HCT116 (cell line): ENCODE data around the gene NPAP1. TPM values are rescaled to one million over a fixed set of nuclear protein-coding genes. Genes with fewer than 3 reads are reported as not detected.

ENCODE experiments used
- ATAC-seq: fragments of 200-7000 bp; cut with Tn5 transposase; 2 replicates; pipeline ENCODE4 v1.9.1; 2020; ENCODE audit warnings: mild to moderate bottlenecking, moderate library complexity
- Bru-seq: library from RNA; stranded (reverse); fragments of 400-500 nt; gene quantifications from one replicate; lab custom pipeline; 2021; lab: Mats Ljungman, UMichigan
- BruChase-seq, 2 experiments: library from RNA; stranded (reverse); fragments of 400-500 nt; gene quantifications; one replicate each; lab custom pipeline; 2021; lab: Mats Ljungman, UMichigan
- BruUV-seq: library from RNA; stranded (reverse); fragments of 400-500 nt; replicated peaks from 2 replicates; lab custom pipeline; 2021; lab: Mats Ljungman, UMichigan
- CTCF ChIA-PET: fragments of 300-600 bp; sonication (Branson Sonifier 250); formaldehyde crosslinking; loops from one replicate; lab custom pipeline; 2021; ENCODE audit warnings: antibody characterized with exemption; lab: Charles Lee
- POLR2A ChIA-PET: fragments of 300-600, 350-600 bp; sonication (Branson Sonifier 250); formaldehyde crosslinking; loops from one replicate; lab custom pipeline; 2021; ENCODE audit warnings: antibody characterized with exemption; lab: Charles Lee
- RAD21 ChIA-PET, 2 experiments: fragments of 300-600 bp; sonication (Branson Sonifier 250); formaldehyde crosslinking; loops; one replicate each; lab custom pipeline; 2023; ENCODE audit warnings: low total read pairs in 2 of 2; ENCODE audit not compliant: uncharacterized antibody in 2 of 2, unreplicated experiment in 2 of 2, low non-redundant PET in 1 of 2; lab: Charles Lee
- DNase-seq: peaks from one replicate; pipeline ENCODE4 v3.0.0-alpha.2; 2010; ENCODE audit warnings: low read depth, low spot score
- H2AFZ ChIP-seq: fragments of 200-600 bp; shearing (Covaris generic), sonication (generic); 2 replicates; pipeline ENCODE4 v1.6.1; 2017; ENCODE audit warnings: low read depth, mixed run types, mixed read lengths, antibody characterized with exemption, low read length; ENCODE audit not compliant: poor library complexity, severe bottlenecking
- H3K27ac ChIP-seq: 2 replicates; pipeline ENCODE4 v1.5.1; 2012; ENCODE audit warnings: low read depth, low read length
- H3K27me3 ChIP-seq: fragments of 200-600 bp; sonication (generic); 2 replicates; pipeline ENCODE4 v1.6.1; 2016; ENCODE audit warnings: mixed run types, low read length, mixed read lengths; ENCODE audit not compliant: insufficient read depth
- H3K36me3 ChIP-seq, 2 experiments: fragments of 200-500 bp in 1 of 2; fragments of 200-600 bp in 1 of 2; sonication (Bioruptor generic) in 1 of 2; sonication (generic) in 1 of 2; 2 replicates each; pipeline versions ENCODE4 v1.5.1 to v1.6.1; 2014 to 2016; ENCODE audit warnings: low read length in 2 of 2, inconsistent platforms in 1 of 2, mixed read lengths in 1 of 2, mixed run types in 1 of 2; ENCODE audit not compliant: insufficient read depth in 2 of 2, control insufficient read depth in 1 of 2
- H3K4me1 ChIP-seq, 2 experiments: fragments of 200-600 bp in 1 of 2; sonication (generic) in 1 of 2; 2 replicates each; pipeline versions ENCODE4 v1.5.1 to v1.6.1; 2012 to 2017; ENCODE audit warnings: low read length in 2 of 2, inconsistent platforms in 1 of 2, mild to moderate bottlenecking in 1 of 2, mixed read lengths in 1 of 2, mixed run types in 1 of 2, moderate library complexity in 1 of 2; ENCODE audit not compliant: insufficient read depth in 2 of 2, control insufficient read depth in 1 of 2
- H3K4me2 ChIP-seq: fragments of 200-600 bp; sonication (generic); 2 replicates; pipeline ENCODE4 v1.6.1; 2017; ENCODE audit warnings: mixed run types, low read length, mixed read lengths
- H3K4me3 ChIP-seq, 2 experiments: fragments of 200-600 bp in 1 of 2; sonication (generic) in 1 of 2; replicated peaks in 1 of 2; 2 replicates each; pipeline ENCODE4 v1.5.1; 2011 to 2016; ENCODE audit warnings: low read length in 2 of 2, control low read depth in 1 of 2, low read depth in 1 of 2, mild to moderate bottlenecking in 1 of 2, mixed read lengths in 1 of 2, mixed run types in 1 of 2
- H3K79me2 ChIP-seq: fragments of 200-600 bp; sonication (generic); 2 replicates; pipeline ENCODE4 v1.6.1; 2017; ENCODE audit warnings: mild to moderate bottlenecking, mixed run types, low read length, moderate library complexity, mixed read lengths; ENCODE audit not compliant: insufficient read depth
- H3K9ac ChIP-seq: fragments of 200-600 bp; sonication (generic); 2 replicates; pipeline ENCODE4 v1.6.1; 2016; ENCODE audit warnings: low read length, mixed read lengths
- H3K9me2 ChIP-seq: fragments of 200-600 bp; sonication (generic), shearing (Covaris generic); 2 replicates; pipeline ENCODE4 v1.6.1; 2017; ENCODE audit warnings: mixed run types, mild to moderate bottlenecking, moderate library complexity; ENCODE audit not compliant: insufficient read depth
- H3K9me3 ChIP-seq, 2 experiments: fragments of 200-500 bp in 1 of 2; fragments of 200-600 bp in 1 of 2; sonication (Bioruptor generic) in 1 of 2; sonication (generic) in 1 of 2; 2 replicates each; pipeline ENCODE4 v1.6.1; 2014 to 2017; ENCODE audit warnings: low read length in 2 of 2, mixed read lengths in 2 of 2, inconsistent platforms in 1 of 2, low read depth in 1 of 2, mild to moderate bottlenecking in 1 of 2, mixed run types in 1 of 2, moderate library complexity in 1 of 2; ENCODE audit not compliant: control insufficient read depth in 1 of 2, insufficient read depth in 1 of 2
- H4K20me1 ChIP-seq: fragments of 200-600 bp; sonication (generic), shearing (Covaris generic); 2 replicates; pipeline ENCODE4 v1.6.1; 2017; ENCODE audit warnings: mixed run types, mild to moderate bottlenecking, moderate library complexity; ENCODE audit not compliant: insufficient read depth
- ATF3 ChIP-seq: IDR thresholded peaks from 2 replicates; pipeline ENCODE4 v1.6.1; 2012
- ELF1 ChIP-seq: IDR thresholded peaks from 2 replicates; pipeline ENCODE4 v1.6.1; 2012; ENCODE audit warnings: low read depth, borderline replicate concordance
- SIN3A ChIP-seq: IDR thresholded peaks from 2 replicates; pipeline ENCODE4 v1.6.1; 2012; ENCODE audit warnings: low read depth
- intact Hi-C: fragments of 100-400 bp; cut with micrococcal nuclease; formaldehyde crosslinking; loops from 2 replicates; pipeline ENCODE4 v1.10.0; 2022
- long read RNA-seq: library from polyadenylated mRNA; unstranded; transcript quantifications from one replicate; pipeline ENCODE4 v2.0.0, GENCODE V29; 2021; ENCODE audit not compliant: unreplicated experiment
- polyA plus RNA-seq: library from polyadenylated mRNA; unstranded; fragments of >200 nt; gene quantifications from 2 replicates; pipeline ENCODE4 v1.2.1, GENCODE V29; 2012; ENCODE audit warnings: missing spikeins
- total RNA-seq: library from RNA; stranded (reverse); gene quantifications from one replicate; pipeline ENCODE4 v1.2.1, GENCODE V29; 2021; ENCODE audit not compliant: unreplicated experiment

NPAP1 gene, protein sequence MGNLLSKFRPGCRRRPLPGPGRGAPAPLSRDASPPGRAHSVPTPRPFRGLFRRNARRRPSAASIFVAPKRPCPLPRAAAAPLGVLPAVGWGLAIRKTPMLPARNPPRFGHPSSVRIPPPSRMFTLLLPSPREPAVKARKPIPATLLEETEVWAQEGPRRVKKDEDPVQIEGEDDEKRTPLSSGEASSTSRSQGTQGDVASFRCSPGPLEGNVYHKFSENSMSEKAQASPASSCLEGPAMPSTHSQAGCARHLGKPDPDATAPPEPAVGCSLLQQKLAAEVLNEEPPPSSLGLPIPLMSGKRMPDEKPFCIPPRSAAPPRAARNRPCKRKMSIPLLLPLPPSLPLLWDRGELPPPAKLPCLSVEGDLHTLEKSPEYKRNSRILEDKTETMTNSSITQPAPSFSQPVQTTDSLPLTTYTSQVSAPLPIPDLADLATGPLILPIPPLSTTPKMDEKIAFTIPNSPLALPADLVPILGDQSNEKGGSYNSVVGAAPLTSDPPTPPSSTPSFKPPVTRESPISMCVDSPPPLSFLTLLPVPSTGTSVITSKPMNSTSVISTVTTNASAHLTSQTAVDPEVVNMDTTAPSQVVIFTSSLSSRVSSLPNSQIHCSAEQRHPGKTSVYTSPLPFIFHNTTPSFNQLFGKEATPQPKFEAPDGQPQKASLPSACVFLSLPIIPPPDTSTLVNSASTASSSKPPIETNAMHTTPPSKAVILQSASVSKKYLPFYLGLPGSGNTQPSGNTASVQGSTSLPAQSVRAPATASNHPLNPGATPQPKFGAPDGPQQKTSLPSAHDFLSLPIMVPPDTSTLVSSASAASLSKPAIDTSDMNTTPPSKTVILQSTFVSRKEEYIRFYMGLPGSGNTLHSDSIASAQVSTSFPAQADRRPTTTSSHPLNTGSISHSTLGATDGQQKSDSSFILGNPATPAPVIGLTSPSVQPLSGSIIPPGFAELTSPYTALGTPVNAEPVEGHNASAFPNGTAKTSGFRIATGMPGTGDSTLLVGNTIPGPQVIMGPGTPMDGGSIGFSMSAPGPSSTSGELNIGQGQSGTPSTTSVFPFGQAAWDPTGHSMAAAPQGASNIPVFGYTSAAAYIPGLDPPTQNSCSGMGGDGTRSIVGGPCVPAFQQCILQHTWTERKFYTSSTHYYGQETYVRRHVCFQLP
- total RNA-seq (not detected), Bru-seq, nascent RNA (not detected), BruChase-seq, experiment 1, labeled RNA remaining after a 6-hour chase (not detected), BruChase-seq, experiment 2, labeled RNA remaining after a 2-hour chase (not detected)
- not detected in 2 replicates for polyA plus RNA-seq
- long read RNA-seq: 0 reads

DNA sequence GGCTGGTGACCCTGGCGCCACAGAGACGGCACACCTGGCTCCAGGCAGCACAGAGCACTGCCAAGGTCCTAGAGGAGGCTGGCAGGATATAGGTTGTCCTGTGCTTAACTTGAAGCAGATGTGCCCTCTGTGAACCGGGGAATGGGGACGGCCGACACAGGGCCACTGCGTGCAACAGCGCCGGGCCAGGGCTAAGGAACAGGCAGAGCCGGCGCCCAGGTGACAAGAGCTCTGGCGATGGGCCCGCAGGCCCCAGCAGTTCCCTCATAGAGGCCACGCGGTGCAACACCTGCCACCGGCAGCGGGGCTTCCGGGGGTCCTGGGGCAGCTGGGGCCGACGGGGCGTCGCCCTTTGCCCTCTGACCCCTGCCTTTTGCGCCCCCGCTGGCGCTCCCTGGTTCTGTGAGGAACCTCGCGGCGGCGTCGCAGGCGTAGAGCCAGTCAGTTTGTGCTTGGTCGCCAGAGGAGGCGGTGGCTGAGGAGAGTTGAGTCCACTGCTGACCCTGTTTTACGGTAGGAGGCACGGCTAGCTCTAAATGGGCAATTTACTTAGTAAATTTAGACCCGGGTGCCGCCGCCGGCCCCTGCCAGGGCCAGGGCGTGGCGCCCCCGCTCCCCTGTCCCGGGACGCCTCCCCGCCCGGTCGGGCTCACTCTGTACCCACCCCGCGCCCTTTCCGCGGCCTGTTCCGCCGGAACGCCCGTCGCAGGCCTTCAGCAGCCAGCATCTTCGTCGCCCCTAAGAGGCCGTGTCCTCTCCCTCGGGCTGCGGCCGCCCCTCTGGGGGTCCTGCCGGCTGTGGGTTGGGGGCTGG is at the start of gene NPAP1:
NPAP1 (plus strand) TSS at position 444 of the 813 bp plus-strand sequence; CDS start at position 537, 93 bp downstream.
- DNase-seq (no peak), ATAC-seq (no peak)
- Histone ChIP-seq H3K9ac (no peak within 1 kb of the TSS), H3K4me3 (no peak within 1 kb of the TSS), H3K36me3 (no peaks in the 10 kb centered on the region), H3K4me2 (no peak within 1 kb of the TSS), H3K9me3 (peaks cover 7 to 22% of the 10 kb centered on the region in 2 experiments; a peak in 2 of 4 replicates), H3K27ac (no peak within 1 kb of the TSS), H3K79me2 (no peaks in the 10 kb centered on the region), H4K20me1 (no peaks in the 10 kb centered on the region), H3K4me1 (no peaks in the 10 kb centered on the region), H3K27me3 (no peaks in the 10 kb centered on the region), H2AFZ (no peak within 1 kb of the TSS), H3K9me2 (no peaks in the 10 kb centered on the region)
- ChIA-PET POLR2A (no interaction called here), RAD21 (no interaction called here), CTCF (no interaction called here)
- intact Hi-C loops: no loop called here
- BruUV-seq: no TSS peak
- no peak for TF ChIP-seq ATF3
- no peak for TF ChIP-seq ELF1
- no peak for TF ChIP-seq SIN3A
